AG20443 (cell line): Measurements from ENCODE around the gene MAGEB16.

Experiments used
- DNase-seq: peaks from one replicate; pipeline ENCODE4 v3.0.0; 2012; ENCODE audit warnings: low spot score, mixed read lengths

The MAGEB16 gene

DNA sequence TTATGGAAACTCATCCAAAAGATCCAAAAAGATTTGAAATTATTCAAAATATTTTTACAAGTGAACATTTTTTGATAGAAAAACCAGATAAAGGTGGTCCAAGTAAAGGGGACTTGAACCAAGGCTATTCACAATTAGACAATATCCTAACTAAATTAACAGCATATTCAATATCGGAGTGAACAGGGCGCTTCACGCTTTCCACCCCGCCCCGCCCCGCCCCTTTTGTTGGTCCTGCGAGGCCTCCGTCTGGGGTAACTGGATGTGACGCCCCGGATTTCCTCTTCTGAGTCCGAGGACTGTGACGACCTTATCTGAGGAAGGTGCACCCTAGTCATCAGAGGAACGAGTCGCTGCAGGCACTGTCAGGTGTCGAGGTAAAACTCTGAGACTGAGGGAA, at the start of gene MAGEB16:
TSS of gene MAGEB16 (plus strand) at position 301 of the 400 bp plus-strand sequence. CDS start 3,855 bp downstream, outside the sequence.
- no peak for DNase-seq

DNA sequence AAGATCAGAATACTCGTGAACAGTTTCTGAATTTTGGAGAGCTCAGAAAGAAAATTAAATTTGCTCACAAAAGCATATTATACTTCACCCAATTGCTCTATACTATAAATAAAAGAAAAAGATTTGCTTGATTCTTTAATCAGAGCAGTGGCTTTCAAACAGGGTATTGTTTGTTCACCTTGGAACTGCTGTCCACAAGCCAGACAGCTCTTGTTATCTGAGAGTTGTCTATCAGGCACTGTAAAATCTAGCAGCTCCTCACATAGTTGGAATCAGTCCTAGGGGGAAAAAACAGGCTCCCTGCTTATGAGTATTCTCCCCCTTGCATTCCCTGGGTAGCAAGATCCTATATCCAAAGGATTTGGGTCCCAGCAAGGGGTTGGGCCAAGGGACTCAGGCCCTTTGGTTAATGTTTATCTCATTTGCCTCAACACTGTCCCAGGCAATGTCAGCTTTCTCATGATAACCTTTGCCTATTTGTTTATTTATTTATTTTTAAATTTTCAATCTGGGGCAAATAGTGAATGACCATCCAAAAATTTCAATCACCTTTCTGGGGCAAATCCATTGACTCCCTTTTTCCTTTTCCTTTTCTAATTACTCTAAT, 24.1 kb upstream of the MAGEB16 start:
- DNase-seq, result no peak

DNA sequence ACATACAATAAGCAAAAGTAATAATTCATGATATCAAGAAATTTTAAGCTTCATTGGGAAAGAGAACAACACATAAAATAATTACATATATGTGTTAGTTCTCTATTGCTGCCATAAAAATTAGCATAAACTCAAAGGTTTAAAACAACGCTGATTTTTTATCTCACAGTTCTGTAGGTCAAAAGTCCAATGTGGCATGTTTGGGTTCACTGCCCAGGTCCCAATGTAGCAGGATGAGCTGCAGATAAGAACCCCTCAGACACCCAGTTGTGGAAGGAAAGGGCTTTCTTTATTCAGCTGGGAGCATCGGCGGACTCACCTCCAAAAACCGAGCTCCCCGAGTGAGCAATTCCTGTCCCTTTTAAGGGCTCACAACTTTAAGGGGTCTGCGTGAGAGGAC, 13.1 kb upstream of the MAGEB16 start:
- DNase-seq, result no peak

DNA sequence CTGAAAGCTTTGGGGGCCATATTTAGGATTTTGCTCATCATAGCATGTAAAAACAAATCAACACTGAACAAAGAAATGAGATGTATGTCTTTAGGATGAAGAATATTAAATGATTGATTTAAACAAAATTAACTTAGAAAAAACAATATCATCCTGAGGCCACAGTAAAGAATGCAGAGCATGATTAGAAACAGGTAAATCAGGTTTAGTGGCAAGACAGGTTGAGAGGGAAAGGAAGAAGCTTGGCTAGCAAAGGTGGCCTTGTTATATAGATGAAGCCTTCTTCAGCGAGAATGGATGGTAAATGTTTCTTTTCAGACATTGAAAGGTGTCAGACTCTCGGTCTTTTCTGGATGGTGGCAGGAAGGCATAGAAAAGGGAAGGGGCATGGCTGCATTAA, 11.9 kb upstream of the MAGEB16 start:
- DNase-seq, result no peak

DNA sequence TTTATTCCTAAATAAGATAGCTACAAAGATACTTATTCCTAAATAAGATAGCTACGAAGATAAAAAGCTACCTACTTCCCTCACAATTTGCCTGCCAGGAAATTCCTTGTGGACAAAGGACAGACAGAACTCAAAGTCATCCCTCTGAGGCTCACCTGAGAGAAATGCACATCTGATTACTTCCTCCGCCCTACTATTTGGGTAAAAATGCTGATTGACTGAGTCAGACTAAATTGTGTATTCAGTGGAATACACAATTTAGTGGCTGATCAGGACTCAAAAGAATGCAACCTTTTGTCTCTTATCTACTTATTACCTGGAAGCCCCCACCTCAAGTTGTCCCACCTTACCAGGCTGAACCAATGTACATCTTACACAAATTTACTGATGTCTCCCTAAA, 10.3 kb upstream of the MAGEB16 start:
- DNase-seq, result no peak

DNA sequence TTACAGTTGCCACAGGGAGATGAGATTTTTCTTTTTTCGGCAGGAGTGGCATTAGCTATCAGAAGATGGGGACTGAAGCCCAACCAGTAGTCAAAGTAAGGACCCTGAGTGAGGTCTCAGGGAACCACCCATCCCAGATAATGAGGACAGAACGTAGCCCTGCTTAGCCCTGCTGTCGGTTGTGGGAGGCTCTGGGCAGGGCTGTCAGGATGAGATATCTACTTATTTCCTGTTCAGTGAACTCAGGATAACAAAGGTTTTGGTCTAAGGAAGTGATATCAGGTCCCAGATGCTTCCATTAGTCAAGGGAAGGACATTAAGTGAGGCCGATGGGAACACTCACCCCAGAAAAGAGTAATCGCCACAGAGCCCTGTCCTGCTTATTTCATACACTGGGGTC, 2.3 kb downstream of the MAGEB16 start:
- DNase-seq, result no peak

DNA sequence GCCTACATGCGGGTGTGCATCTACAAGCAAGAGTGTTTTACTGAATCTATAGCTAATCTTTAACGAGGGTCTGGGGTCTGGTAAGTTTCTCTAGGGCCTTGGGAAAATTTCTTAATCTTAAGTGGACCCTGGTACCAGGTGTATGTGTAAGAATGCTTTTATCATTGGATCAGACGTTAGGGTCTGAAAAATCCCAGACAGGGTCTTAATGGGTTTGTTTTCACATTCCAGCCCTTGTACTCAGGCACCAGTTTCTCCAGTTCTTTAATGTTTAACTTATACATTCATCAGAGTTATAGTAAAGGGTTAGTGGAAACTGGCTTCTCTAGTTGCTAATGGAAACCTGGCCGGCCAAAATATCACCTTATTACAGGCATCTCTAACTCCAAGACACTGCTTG, 11.6 kb downstream of the MAGEB16 start:
- DNase-seq, result no peak

DNA sequence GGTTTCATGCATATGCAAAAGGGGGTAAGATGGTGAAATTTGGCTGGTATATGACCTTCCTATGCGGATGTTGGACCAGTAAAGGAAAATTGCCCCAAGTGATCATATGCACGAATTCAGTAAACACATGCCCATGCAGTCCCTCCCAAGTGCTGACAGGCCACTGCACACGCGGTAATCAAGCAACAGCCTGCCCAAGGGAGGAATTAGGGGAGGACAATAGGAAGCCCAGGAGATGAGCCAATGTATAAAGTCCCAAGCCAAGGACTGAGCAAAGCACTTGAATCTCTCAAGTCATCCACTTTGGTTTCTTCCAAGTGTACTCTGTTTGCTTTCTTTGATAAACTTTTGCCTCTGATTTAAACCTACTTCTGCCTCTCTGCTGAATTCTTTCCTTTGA, 21.1 kb downstream of the MAGEB16 start:
- DNase-seq, result no peak

DNA sequence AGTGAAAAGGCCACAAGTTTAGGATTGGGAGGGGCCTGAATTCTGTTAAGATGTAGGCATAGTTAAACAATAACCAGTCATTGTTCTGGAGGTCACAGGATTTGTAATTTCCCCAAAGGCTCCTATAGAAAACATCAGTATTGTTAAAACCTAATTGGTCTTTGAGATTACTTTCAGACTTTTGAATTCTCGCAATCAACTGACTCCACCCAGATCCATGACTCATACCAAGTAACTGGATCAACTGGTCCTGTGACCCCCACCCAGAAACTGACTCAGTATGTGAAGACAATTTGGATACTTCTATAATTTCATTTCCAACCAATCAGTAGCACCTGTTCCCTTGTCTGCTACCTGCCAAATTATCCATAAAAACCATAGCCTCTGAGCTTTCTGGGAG, 28.4 kb downstream of the MAGEB16 start:
- DNase-seq, result no peak

DNA sequence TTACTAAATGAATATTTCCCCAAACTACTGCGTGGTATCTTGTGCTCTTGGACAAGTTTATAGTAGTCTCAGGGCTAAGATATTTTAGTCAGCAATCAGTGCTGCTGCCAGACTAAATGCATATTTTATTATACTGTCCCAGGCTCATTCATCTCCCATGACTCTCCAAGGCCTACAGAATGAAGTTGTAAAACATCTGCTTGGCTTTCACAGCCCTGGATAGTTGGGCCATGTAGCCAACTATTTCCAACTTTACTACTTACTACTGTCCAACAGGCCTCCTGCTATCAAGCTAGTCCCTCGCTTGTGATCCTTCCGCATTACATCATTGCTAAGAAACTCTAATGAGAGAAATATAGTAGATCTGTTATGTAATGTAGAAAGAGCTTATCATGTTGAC, 31.4 kb downstream of the MAGEB16 start:
- DNase-seq, result no peak

DNA sequence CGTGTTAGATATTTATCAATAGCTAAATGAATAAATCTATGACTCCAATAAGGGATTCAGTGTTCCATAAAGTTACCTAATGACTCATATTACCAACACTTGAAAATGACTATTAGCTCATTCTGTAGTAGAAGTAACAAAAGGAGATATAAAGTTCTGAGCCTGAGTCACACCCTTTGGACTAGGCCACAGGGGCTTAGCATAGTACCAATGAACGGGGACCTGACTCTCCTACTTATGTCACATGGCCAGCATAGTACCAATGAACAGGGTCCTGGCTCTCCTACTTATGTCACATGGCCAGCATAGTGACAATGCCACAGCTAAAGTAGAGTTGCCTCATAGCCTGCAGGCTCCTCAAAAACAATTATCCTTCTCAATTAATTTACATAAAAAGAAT, 43.7 kb downstream of the MAGEB16 start:
- no peak for DNase-seq

DNA sequence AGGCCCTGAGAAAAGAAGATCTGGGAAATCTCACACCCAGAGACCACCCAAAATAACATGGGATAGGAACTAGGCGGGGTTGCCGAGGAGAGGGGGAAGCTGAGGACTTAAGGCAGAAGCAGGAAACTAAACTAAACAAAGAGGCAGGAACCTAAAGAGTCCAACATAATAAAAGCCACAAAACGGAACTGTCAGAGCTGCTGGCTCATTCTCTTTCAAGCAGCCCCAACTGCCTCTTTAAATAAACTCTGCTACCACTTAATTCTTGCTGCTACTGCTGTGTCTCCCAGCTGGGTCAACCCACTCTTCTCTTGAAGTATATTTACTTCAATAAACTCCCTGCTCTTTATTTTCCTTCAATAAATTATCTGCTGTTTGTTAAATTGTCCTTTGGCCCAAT, 44.5 kb downstream of the MAGEB16 start:
- DNase-seq, result no peak

DNA sequence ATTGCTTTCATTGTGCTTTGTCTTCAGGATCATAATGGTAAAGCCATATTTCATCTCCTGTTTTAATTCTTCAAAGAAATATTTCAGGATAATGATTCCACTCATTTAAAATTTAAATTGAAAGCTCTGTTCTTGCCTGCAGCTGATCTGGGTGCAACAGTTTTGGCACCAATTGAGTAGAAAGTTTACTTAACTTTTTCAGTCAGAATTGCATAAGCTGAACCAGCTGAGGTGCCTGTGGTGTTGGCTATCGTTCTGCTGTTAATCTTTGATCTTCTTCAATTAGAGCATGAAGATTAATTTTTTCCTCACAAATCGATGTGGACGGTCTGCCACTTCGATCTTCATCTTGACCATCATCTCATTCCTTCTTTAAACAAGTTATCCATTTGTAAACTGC, 49.6 kb downstream of the MAGEB16 start:
- DNase-seq, result no peak
